GM19099 (cell line): Measurements from ENCODE around the gene NR1I3.

Source experiments
- POLR2A ChIP-seq: IDR thresholded peaks from 3 replicates; pipeline ENCODE4 v1.6.1; 2011; ENCODE audit warnings: low read depth; ENCODE audit not compliant: insufficient read length; ENCODE audit errors: extremely low read depth

NR1I3 gene

DNA sequence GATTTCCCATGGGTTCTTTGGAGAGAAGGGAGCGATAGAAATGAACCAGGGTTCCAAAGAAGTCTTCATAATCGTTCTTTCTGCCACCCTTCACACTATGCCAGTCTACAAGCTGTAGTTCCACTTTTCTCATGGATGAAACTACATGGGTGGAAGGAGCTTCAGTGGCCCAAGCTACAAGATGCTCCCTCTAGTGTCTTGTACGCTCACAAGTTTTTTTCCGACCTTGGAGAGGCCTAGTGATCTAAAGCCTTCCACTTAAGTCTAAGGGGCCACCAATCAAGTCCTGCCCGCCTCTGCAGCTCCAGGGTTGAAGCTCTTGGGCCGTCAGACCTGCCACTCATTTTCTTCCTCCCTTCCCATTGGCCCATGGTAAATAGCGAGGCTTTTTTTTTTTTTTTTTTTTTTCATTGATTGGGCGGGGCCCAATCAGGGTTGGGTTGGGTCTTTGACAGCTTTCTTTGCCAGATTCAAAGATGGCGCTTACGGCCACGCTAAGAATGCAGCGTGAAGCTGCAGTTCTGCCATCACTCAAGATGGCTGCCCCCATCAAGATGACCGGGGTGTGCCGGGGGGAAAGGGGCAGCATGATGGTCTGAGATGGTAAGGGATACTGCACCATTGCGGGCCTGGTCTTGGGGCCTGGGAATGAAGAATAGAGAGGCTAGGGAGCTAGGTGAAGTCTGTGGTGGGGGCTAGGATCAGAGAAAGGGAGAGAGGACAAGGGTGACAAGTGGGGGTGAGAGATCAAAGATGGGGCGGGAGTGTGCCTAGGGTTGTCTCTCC is 12.3 kb downstream of the NR1I3 start, which contains the start of gene TOMM40L:
TOMM40L (plus strand) TSS at position 527 of the 786 bp plus-strand sequence. CDS start 430 bp downstream, outside the sequence.
- TF ChIP-seq POLR2A: peak; percentile 63

DNA sequence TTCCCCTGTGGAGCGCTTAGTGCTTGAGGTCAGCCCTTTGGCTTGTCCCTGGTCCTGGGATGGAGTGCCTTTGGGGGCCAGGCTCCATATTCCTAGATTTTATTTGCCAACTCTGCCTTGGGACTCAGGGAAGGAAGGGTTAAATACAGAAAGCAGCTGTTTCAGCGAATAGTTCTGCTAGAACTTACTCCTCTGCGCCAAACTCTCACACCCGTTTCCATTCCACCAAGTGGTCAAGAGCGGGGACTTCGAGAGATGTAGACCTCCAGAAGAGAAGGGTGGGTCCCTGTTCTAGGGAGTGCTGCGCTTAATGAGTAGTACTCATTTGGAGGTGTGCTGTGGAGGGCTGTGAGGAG is 12.8 kb downstream of the NR1I3 start:
- no peak for TF ChIP-seq POLR2A

GRCh38 chr1:161223805-161224694 is 14.0 kb downstream of the NR1I3 start:
- no peak for TF ChIP-seq POLR2A

DNA sequence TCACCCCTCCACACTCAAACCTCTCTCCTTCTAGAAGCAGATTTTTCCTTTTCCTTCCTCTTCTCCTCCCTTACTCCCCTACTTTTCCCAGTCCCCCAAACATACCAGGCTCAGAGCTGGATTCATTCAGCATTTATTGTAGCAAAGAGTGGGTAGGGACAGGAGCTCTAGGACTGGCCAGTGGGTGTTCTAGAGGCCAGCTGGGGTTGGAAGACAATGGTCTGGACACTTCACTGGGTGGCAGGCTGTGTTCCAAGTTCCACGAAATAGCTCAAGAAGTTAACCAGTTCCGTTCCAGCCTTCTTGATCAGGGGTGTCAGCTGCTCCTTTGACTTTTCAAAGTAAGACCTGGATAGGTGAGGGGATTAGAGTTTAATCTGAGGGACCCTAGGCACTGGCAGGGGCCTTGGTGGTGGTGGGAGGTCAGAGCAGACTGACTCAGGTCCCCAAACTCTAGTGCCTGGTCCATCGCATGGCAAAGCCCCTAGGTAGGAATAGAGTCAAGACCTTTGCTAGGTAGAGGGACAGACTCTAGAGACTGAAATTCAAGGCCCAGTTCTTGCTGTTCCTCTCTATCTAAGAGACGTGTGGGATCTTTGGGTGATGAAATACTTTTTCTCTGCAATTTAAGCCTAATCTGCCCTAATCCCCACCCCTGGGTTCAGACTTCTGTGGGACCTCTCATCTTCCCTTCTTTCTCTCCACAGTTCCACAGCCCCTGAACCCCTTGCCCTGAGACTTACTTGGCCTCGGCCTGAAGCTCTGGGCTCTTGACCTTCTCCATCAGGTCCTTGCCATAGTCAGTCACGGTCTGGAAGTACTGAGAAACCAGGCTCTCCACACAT is 15.6 kb downstream of the NR1I3 start:
- no peak for TF ChIP-seq POLR2A

DNA sequence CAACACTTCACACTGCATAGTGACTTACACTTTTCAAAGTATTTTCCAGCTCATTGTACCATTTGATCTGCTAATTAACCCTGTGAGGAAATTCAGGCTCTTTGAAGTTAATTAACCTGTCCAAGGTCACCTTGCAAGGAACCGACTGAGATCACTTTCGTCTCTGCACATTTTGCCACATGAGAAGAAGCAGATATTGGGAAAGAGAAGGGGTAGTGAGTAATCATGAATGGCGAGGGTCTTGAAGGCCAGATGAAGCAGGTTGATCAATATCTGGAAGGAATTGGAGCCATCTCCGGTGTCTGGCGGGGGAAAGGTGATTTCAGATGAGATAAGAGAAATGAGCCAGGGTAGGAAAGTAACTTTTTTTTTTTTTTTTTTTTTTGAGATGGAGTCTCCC is 18.0 kb downstream of the NR1I3 start:
- TF ChIP-seq POLR2A: no peak

DNA sequence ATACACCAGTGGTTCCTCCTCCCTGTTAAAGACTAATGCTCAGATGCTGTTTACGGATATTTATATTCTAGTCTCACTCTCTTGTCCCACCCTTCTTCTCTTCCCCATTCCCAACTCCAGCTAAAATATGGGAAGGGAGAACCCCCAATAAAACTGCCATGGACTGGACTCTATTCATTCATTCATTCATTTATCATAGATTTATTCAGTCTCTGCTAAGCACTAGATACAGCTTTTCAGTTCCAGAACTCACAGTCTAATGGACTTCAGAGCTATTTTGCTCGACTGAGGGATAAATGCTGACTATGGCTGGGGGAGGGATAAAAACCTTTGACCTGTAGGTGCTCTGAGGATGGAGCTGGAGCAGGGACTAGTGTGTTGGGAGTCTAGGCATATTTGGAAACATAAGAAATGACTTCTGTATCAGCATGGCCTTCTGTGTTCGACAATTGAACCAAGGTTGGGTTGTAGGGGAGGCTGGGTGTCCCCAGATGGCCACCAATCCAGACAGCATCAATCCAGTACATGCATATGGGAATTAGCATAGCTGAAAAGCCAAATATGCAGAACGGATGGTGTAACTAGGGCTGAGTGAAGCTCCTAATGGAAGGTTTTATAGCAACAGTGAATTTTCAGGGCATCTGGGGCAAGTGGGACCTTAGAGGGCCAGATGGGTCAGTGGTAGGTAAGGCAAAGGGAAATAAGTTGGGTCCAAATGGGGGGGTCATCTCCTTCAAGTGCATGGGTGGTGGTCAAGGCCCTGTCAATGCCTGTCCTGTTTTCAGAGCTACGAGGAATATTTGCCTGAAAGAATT is 18.7 kb downstream of the NR1I3 start:
- no peak for TF ChIP-seq POLR2A

DNA sequence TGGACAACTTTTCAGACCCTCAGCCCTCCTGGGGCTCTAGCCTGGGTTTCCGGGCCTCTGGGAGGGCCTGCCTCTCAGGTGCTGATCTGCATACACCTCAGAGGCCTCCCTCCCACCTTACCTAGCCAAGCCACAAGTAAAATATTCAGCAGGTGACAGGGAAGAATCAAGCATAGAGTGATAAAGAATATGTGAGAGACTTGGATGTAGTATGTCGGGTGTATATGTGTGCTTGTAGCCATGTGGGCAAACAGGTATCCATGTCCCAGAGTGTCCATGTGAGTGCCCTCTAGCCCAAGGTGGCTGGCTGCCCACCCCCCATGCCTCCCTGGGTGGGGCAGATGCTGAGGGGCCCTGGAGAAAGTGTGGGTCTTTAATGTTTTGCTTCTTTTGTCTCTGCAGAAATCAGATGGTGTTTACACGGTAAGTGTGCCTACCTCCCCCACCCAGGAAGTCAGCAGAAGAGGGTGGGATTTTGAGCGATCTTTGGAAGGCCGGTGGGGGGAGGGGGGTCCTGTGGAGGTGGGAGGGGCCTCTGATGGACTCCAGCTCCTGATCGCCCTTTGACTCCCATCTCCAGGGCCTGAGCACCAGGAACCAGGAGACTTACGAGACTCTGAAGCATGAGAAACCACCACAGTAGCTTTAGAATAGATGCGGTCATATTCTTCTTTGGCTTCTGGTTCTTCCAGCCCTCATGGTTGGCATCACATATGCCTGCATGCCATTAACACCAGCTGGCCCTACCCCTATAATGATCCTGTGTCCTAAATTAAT is 19.5 kb downstream of the NR1I3 start:
- no peak for TF ChIP-seq POLR2A

GRCh38 chr1:161217831-161218230 is 20.2 kb downstream of the NR1I3 start:
- TF ChIP-seq POLR2A: no peak

DNA sequence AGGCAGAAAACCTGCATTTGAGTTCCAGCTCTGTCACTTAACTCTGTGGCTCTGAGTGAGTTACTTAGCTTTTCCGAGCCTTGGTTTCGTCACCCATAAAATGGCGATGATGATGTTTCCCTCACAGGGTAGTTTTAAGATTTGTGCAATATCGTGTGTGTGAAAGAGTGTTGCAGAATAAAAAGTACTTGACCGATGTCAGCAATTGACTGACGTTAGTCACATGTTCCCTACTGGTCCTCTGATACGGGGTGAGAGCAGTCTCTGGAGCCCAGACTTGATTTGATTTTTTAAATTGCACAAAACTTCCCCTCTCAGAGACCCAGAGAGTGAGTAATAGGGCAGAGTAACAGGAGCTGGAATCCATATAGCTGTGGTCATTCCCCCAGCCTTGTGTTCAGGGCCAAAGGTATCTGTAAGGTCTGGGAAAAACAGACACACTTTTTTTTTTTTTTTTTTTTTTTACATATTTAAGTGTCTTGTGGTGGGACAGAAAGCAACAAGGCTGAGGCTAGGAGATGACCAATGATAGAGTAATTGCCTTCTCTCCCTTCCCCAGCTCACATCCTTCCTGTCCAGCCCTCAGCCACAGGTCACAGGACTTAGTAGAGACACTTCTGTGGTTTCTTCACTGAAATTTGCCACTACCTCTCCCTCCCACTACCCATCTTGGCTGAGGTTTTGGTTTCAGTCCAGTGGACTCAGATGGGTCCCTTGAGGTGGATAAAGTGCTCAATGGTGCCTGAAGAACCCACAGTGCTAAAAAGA is 20.9 kb downstream of the NR1I3 start:
- no peak for TF ChIP-seq POLR2A

DNA sequence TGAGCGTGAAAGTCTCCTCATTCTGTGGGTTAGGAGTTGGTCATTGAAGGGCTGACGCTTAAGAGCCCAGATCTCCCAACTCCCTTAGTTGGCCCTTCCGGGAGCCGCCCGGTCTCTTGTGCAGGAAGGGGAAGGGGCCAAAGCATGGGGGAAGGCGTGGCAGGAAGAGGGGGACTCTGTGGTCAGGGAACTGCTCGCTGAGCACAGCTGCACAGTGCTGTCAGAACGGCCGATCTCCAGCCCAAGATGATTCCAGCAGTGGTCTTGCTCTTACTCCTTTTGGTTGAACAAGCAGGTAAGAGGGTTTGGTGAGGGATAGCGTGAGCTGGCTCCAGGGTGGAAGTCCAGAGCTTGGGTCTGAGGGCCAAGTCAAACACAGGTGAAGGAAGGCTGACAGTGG is 22.9 kb downstream of the NR1I3 start, which contains the start of gene FCER1G:
FCER1G (plus strand) TSS at position 220 of the 400 bp plus-strand sequence; CDS start at position 247, 27 bp downstream.
- no peak for TF ChIP-seq POLR2A

GRCh38 chr1:161214369-161214768 is 23.6 kb downstream of the NR1I3 start:
- TF ChIP-seq POLR2A: no peak

- no peak for TF ChIP-seq POLR2A
Measured at GRCh38 chr1:161209790-161210409, 28.1 kb downstream of the NR1I3 start.
